ENCODE data around the gene ANKMY1. TPM values are rescaled to one million over a fixed set of nuclear protein-coding genes. Genes with fewer than 3 reads are reported as not detected.

Gene ANKMY1
- total and polyA plus RNA-seq, 2 of the 13 experiments (the other 11 are each of a cell fraction or from before 2014, with no cell fraction given) = 11.7 to 18.8 TPM

DNA sequence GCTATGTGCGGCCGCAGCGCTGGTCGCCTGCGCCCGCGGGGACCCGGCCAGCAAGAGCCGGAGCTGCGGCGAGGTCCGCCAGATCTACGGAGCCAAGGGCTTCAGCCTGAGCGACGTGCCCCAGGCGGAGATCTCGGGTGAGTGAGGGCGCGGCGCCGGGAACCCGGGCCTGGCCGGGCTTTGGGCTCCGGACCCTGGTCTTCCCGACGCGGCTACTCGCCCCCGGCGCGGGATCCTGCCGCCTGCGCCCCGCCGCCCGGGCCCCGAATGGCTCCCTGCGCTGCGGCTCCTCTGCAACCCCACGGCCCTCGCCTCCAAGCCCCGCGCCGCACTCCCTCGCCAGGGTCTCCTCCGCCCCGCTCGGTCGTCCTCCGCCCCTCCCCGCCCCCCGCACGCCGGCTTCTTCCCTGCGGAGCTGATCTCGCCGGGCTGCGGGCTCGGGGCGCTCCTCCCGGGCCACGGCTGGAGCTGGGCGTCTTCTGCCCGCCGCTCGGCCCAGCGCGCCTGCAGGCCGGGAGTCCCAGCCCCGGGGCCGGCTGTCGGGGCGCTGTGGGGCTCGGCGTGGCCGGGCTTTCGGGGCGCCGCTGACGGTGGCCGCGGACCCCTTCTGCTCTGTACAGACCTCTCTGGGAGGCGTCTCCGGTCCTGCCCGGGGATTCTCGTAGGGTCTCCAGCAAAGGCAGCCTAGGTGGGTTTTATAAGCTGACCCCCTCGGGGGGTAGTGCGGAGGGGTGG is 121.7 kb downstream of the ANKMY1 start (continued):
- TF ChIP-seq NR2C2 (CRISPR knock-in tag; IDR thresholded peaks at IDR 0.05; ENCODE audit: borderline replicate concordance) = no peak
- TF ChIP-seq, protein P1, sequence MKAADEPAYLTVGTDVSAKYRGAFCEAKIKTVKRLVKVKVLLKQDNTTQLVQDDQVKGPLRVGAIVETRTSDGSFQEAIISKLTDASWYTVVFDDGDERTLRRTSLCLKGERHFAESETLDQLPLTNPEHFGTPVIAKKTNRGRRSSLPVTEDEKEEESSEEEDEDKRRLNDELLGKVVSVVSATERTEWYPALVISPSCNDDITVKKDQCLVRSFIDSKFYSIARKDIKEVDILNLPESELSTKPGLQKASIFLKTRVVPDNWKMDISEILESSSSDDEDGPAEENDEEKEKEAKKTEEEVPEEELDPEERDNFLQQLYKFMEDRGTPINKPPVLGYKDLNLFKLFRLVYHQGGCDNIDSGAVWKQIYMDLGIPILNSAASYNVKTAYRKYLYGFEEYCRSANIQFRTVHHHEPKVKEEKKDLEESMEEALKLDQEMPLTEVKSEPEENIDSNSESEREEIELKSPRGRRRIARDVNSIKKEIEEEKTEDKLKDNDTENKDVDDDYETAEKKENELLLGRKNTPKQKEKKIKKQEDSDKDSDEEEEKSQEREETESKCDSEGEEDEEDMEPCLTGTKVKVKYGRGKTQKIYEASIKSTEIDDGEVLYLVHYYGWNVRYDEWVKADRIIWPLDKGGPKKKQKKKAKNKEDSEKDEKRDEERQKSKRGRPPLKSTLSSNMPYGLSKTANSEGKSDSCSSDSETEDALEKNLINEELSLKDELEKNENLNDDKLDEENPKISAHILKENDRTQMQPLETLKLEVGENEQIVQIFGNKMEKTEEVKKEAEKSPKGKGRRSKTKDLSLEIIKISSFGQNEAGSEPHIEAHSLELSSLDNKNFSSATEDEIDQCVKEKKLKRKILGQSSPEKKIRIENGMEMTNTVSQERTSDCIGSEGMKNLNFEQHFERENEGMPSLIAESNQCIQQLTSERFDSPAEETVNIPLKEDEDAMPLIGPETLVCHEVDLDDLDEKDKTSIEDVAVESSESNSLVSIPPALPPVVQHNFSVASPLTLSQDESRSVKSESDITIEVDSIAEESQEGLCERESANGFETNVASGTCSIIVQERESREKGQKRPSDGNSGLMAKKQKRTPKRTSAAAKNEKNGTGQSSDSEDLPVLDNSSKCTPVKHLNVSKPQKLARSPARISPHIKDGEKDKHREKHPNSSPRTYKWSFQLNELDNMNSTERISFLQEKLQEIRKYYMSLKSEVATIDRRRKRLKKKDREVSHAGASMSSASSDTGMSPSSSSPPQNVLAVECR (CRISPR knock-in tag; IDR thresholded peaks at IDR 0.05; ENCODE audit: borderline replicate concordance) = no peak
- no peak for TF ChIP-seq SCMH1 (CRISPR knock-in tag; IDR thresholded peaks at IDR 0.05; ENCODE audit: borderline replicate concordance)
- TF ChIP-seq, protein P2, sequence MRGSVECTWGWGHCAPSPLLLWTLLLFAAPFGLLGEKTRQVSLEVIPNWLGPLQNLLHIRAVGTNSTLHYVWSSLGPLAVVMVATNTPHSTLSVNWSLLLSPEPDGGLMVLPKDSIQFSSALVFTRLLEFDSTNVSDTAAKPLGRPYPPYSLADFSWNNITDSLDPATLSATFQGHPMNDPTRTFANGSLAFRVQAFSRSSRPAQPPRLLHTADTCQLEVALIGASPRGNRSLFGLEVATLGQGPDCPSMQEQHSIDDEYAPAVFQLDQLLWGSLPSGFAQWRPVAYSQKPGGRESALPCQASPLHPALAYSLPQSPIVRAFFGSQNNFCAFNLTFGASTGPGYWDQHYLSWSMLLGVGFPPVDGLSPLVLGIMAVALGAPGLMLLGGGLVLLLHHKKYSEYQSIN (CRISPR knock-in tag; IDR thresholded peaks at IDR 0.05; ENCODE audit: borderline replicate concordance) = no peak
- TF ChIP-seq ZNF724P (CRISPR knock-in tag; IDR thresholded peaks at IDR 0.05; ENCODE audit: borderline replicate concordance) = no peak
- no peak for TF ChIP-seq ETV5 (CRISPR knock-in tag; IDR thresholded peaks at IDR 0.05; ENCODE audit: borderline replicate concordance)
- TF ChIP-seq, protein P3, sequence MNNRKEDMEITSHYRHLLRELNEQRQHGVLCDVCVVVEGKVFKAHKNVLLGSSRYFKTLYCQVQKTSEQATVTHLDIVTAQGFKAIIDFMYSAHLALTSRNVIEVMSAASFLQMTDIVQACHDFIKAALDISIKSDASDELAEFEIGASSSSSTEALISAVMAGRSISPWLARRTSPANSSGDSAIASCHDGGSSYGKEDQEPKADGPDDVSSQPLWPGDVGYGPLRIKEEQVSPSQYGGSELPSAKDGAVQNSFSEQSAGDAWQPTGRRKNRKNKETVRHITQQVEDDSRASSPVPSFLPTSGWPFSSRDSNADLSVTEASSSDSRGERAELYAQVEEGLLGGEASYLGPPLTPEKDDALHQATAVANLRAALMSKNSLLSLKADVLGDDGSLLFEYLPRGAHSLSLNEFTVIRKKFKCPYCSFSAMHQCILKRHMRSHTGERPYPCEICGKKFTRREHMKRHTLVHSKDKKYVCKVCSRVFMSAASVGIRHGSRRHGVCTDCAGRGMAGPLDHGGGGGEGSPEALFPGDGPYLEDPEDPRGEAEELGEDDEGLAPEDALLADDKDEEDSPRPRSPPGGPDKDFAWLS (CRISPR knock-in tag; IDR thresholded peaks at IDR 0.05; ENCODE audit: borderline replicate concordance) = no peak
- no peak for TF ChIP-seq PITX1 (CRISPR knock-in tag; IDR thresholded peaks at IDR 0.05)
- TF ChIP-seq, protein P4, sequence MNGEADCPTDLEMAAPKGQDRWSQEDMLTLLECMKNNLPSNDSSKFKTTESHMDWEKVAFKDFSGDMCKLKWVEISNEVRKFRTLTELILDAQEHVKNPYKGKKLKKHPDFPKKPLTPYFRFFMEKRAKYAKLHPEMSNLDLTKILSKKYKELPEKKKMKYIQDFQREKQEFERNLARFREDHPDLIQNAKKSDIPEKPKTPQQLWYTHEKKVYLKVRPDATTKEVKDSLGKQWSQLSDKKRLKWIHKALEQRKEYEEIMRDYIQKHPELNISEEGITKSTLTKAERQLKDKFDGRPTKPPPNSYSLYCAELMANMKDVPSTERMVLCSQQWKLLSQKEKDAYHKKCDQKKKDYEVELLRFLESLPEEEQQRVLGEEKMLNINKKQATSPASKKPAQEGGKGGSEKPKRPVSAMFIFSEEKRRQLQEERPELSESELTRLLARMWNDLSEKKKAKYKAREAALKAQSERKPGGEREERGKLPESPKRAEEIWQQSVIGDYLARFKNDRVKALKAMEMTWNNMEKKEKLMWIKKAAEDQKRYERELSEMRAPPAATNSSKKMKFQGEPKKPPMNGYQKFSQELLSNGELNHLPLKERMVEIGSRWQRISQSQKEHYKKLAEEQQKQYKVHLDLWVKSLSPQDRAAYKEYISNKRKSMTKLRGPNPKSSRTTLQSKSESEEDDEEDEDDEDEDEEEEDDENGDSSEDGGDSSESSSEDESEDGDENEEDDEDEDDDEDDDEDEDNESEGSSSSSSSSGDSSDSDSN (CRISPR knock-in tag; IDR thresholded peaks at IDR 0.05) = peak; percentile 56; the same call in 1 of the 2 replicates
- no peak for TF ChIP-seq ZSCAN20 (CRISPR knock-in tag; IDR thresholded peaks at IDR 0.05; ENCODE audit: borderline replicate concordance)
- TF ChIP-seq, protein P5, sequence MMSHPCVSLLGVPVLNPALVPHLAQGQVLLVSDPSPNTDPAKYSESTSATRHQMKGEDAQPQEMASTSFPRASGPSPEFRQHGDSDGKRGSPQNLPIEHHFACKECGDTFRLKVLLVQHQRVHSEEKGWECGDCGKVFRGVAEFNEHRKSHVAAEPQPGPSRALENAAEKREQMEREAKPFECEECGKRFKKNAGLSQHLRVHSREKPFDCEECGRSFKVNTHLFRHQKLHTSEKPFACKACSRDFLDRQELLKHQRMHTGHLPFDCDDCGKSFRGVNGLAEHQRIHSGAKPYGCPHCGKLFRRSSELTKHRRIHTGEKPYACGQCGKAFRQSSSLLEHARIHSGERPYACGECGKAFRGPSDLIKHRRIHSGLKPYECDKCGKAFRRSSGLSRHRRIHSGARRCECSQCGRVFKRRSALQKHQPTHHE (CRISPR knock-in tag; IDR thresholded peaks at IDR 0.05; ENCODE audit: borderline replicate concordance) = no peak

Measured in HepG2 (cell line).